Testis (tissue), 3 donors: ENCODE results near the gene JMJD8. TPM values are rescaled to one million over a fixed set of nuclear protein-coding genes. Genes with fewer than 3 reads are reported as not detected.

Experiments
- DNase-seq: peaks from one replicate; pipeline ENCODE4 v3.0.0-alpha.2; 2019
- H3K27ac ChIP-seq, 2 donors: fragments of 200-600 bp; sonication (generic); one replicate each; pipeline ENCODE4 v1.5.1; 2019
- H3K27me3 ChIP-seq: fragments of 200-600 bp; sonication (generic); one replicate; pipeline ENCODE4 v1.5.1; 2019
- H3K36me3 ChIP-seq: fragments of 200-600 bp; sonication (generic); one replicate; pipeline ENCODE4 v1.5.1; 2017; ENCODE audit warnings: low read depth; ENCODE audit errors: missing control alignments
- H3K4me1 ChIP-seq: fragments of 200-600 bp; sonication (generic); one replicate; pipeline ENCODE4 v1.5.1; 2019
- H3K4me3 ChIP-seq, 2 donors: fragments of 200-600 bp; sonication (generic); one replicate each; pipeline ENCODE4 v1.5.1; 2017 to 2019
- H3K9me3 ChIP-seq: fragments of 200-600 bp; sonication (generic); one replicate; pipeline ENCODE4 v1.5.1; 2017
- POLR2A ChIP-seq: fragments of 450-650 bp; IDR thresholded peaks from one replicate; pipeline ENCODE4 v1.6.1; 2017; ENCODE audit warnings: antibody characterized with exemption, mild to moderate bottlenecking, moderate library complexity
- WGBS, 2 donors: methylation state at CpG; one replicate each; pipeline ENCODE4 v1.1.5; 2018; 5-methylcytosine and 5-hydroxymethylcytosine counted together
- intact Hi-C: fragments of 100-400 bp; cut with DNase I; formaldehyde crosslinking; loops from one replicate; pipeline ENCODE4 v1.15.1; 2023; ENCODE audit warnings: low total_unique reads
- polyA plus RNA-seq: library from polyadenylated mRNA; stranded (reverse); fragments of 350-450 nt; fragmentation: Illumina TruSeq; extraction: RNeasy Lipid Tissue Mini Kit (QIAGEN cat#74804); gene quantifications from one replicate; pipeline ENCODE4 v1.2.3, GENCODE V29; 2014; ENCODE audit warnings: low read depth, low replicate concordance; ENCODE audit not compliant: insufficient read depth
- total RNA-seq, 2 donors: library from RNA; depleted of rRNA; stranded (reverse); fragments of >200 nt; gene quantifications; one replicate each; pipeline ENCODE4 v1.2.3, GENCODE V29; 2016
- TF ChIP-seq, protein P1 (sequence below), 3 experiments: fragments of 450-650 bp in 2 of 3; fragments of 200-600 bp in 1 of 3; sonication (generic) in 1 of 3; IDR thresholded peaks; one replicate each; pipeline ENCODE4 v1.5.1; 2016 to 2019; ENCODE audit warnings: antibody characterized with exemption in 3 of 3, mild to moderate bottlenecking in 2 of 3, moderate library complexity in 1 of 3

JMJD8 gene
- total and polyA plus RNA-seq, 3 donors from 2014 or later = 84.2 to 101 (median 95.5) TPM

DNA sequence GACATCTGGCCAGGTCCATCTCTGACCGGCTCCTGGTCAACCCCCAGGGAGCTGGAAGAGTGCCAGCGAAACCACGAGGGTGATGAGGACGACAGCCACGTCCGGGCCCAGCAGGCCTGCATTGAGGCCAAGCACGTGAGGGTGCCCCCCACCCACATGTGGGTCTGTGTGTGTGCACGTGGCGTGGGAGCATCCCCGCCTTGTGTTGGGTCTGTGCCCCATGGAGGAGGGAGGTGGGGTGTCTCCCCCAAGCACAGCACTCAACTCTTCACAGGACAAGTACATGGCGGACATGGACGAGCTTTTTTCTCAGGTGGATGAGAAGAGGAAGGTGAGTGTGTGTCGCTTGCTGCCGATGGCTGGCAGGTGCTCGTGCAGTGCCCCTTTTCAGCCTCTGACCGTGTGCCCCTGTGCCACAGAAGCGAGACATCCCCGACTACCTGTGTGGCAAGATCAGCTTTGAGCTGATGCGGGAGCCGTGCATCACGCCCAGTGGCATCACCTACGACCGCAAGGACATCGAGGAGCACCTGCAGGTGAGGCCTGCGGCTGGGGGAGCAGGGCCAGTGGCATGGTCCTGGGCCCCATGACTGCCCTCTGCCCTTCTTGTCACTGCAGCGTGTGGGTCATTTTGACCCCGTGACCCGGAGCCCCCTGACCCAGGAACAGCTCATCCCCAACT, 2.2 kb downstream of the JMJD8 start:
- WGBS, 2 donors = 55 to 79% methylated on average over 13 to 28 of the region's 28 CpGs
- TF ChIP-seq, protein P1, sequence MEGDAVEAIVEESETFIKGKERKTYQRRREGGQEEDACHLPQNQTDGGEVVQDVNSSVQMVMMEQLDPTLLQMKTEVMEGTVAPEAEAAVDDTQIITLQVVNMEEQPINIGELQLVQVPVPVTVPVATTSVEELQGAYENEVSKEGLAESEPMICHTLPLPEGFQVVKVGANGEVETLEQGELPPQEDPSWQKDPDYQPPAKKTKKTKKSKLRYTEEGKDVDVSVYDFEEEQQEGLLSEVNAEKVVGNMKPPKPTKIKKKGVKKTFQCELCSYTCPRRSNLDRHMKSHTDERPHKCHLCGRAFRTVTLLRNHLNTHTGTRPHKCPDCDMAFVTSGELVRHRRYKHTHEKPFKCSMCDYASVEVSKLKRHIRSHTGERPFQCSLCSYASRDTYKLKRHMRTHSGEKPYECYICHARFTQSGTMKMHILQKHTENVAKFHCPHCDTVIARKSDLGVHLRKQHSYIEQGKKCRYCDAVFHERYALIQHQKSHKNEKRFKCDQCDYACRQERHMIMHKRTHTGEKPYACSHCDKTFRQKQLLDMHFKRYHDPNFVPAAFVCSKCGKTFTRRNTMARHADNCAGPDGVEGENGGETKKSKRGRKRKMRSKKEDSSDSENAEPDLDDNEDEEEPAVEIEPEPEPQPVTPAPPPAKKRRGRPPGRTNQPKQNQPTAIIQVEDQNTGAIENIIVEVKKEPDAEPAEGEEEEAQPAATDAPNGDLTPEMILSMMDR (IDR thresholded peaks at IDR 0.05) = no peak
- no peak for TF ChIP-seq POLR2A
- H3K36me3 ChIP-seq = no peaks in the 10 kb centered on the region
- peaks cover 40% of the 10 kb centered on the region for H3K4me1 ChIP-seq
- no peak overlapping the region for H3K27ac ChIP-seq
- H3K27me3 ChIP-seq = no peaks in the 10 kb centered on the region
- no peak overlapping the region for H3K4me3 ChIP-seq
- no peaks in the 10 kb centered on the region for H3K9me3 ChIP-seq
- intact Hi-C loops = loop anchor here (2.0 kb wide), 1 partner anchor 59 kb away; the partner anchor contains the start of gene CIAO3
- DNase-seq = no peak

- 40 to 80% methylated on average over 2 to 44 of the region's 44 CpGs for whole genome bisulfite sequencing, 2 donors
- no peaks in the 10 kb centered on the region for H3K36me3 ChIP-seq
- H3K27ac ChIP-seq = peak overlapping the region in 1 of 2 donors; percentile 96
- H3K4me3 ChIP-seq = peak overlapping the region; percentile 69 to 85
- H3K4me1 ChIP-seq = peaks cover 40% of the 10 kb centered on the region
- TF ChIP-seq, protein P1 (IDR thresholded peaks at IDR 0.05) = no peak
- no peak for TF ChIP-seq POLR2A
- H3K27me3 ChIP-seq = no peaks in the 10 kb centered on the region
- peak; percentile 64 for DNase-seq
- intact Hi-C loops = no loop called here
- H3K9me3 ChIP-seq = no peaks in the 10 kb centered on the region
These were observed 3.0 kb downstream of the JMJD8 start for GRCh38 chr16:680967-681745.

- no peaks in the 10 kb centered on the region for H3K27me3 ChIP-seq
- peak overlapping the region in 1 of 2 donors; percentile 96 for H3K27ac ChIP-seq
- no peaks in the 10 kb centered on the region for H3K36me3 ChIP-seq
- peaks cover 44% of the 10 kb centered on the region for H3K4me1 ChIP-seq
- TF ChIP-seq, protein P1 (IDR thresholded peaks at IDR 0.05) = no peak
- no peak for TF ChIP-seq POLR2A
- no peaks in the 10 kb centered on the region for H3K9me3 ChIP-seq
- WGBS, 2 donors = 0% methylated on average over 34 of the region's 38 CpGs; no CpG with 5 or more reads in 1 of the 2 donors
- H3K4me3 ChIP-seq = peak overlapping the region; percentile 69 to 85
- intact Hi-C loops = no loop called here
- DNase-seq = no peak
These were observed 3.5 kb downstream of the JMJD8 start for GRCh38 chr16:680625-680945.

- WGBS, 2 donors = 0 to 1% methylated on average over 12 to 87 of the region's 91 CpGs
These were observed 4.1 kb downstream of the JMJD8 start, which contains the start of gene STUB1 for GRCh38 chr16:679814-680624. TSS of gene STUB1 (plus strand) at chr16:680410. CDS start at chr16:680526, 116 bp downstream.

More at GRCh38 chr16:679814-680624, 4.1 kb downstream of the JMJD8 start, which contains the start of gene STUB1:
- H3K4me1 ChIP-seq = peaks cover 41% of the 10 kb centered on the region
- peak within 1 kb of the TSS; percentile 69 to 85 for H3K4me3 ChIP-seq
- H3K36me3 ChIP-seq = no peaks in the 10 kb centered on the region
- H3K27me3 ChIP-seq = no peaks in the 10 kb centered on the region
- DNase-seq = peak; percentile 94
- no peaks in the 10 kb centered on the region for H3K9me3 ChIP-seq
- intact Hi-C loops = no loop called here
- TF ChIP-seq, protein P1 (IDR thresholded peaks at IDR 0.05) = no peak
- no peak for TF ChIP-seq POLR2A
- H3K27ac ChIP-seq = peak within 1 kb of the TSS; percentile 86 to 96
